SK-N-SH treated with all-trans-retinoic acid at 6 μM for 48 hours (cell line): ENCODE measurements around the gene LPP.

Source experiments
- ATAC-seq: fragments of 200-7000 bp; cut with Tn5 transposase; 3 replicates; pipeline ENCODE4 v1.9.1; 2020; ENCODE audit warnings: mild to moderate bottlenecking, moderate library complexity
- ARNTL ChIP-seq: fragments of 450-650 bp; formaldehyde crosslinking; IDR thresholded peaks from 2 replicates; pipeline ENCODE4 v1.5.0; 2020; ENCODE audit warnings: low read depth, mild to moderate bottlenecking, moderate library complexity, borderline replicate concordance
- BACH2 ChIP-seq: fragments of 250-450 bp; sonication (Bioruptor Pico); IDR thresholded peaks from 2 replicates; pipeline ENCODE4 v1.9.0; 2021; ENCODE audit warnings: mild to moderate bottlenecking, borderline replicate concordance
- CSDC2 ChIP-seq: fragments of 250-450 bp; sonication (Bioruptor Pico); IDR thresholded peaks from 2 replicates; pipeline ENCODE4 v1.5.0; 2020; ENCODE audit warnings: mild to moderate bottlenecking, moderate library complexity
- ESRRG ChIP-seq: fragments of 250-450 bp; sonication (Bioruptor Pico); IDR thresholded peaks from 2 replicates; pipeline ENCODE4 v1.6.1; 2021; ENCODE audit warnings: mild to moderate bottlenecking
- GLIS3 ChIP-seq: fragments of 250-450 bp; sonication (Bioruptor Pico); IDR thresholded peaks from 2 replicates; pipeline ENCODE4 v1.5.0; 2020; ENCODE audit warnings: mild to moderate bottlenecking, moderate library complexity
- ISL1 ChIP-seq: fragments of 250-450 bp; sonication (Bioruptor Pico); IDR thresholded peaks from 2 replicates; pipeline ENCODE4 v2.1.2; 2022; ENCODE audit warnings: mild to moderate bottlenecking, moderate library complexity
- OSR1 ChIP-seq: fragments of 250-450 bp; sonication (Bioruptor Pico); IDR thresholded peaks from 2 replicates; pipeline ENCODE4 v1.8.0; 2022; ENCODE audit warnings: moderate library complexity, mild to moderate bottlenecking, inconsistent platforms
- PATZ1 ChIP-seq: fragments of 250-450 bp; sonication (Bioruptor Pico); IDR thresholded peaks from 2 replicates; pipeline ENCODE4 v1.8.0; 2020; ENCODE audit warnings: mild to moderate bottlenecking, moderate library complexity, borderline replicate concordance
- POU6F1 ChIP-seq: fragments of 250-450 bp; sonication (Bioruptor Pico); IDR thresholded peaks from 2 replicates; pipeline ENCODE4 v1.8.0; 2021; ENCODE audit warnings: low read depth, mild to moderate bottlenecking, moderate library complexity, borderline replicate concordance
- RARB ChIP-seq: fragments of 250-450 bp; sonication (Bioruptor Pico); IDR thresholded peaks from 2 replicates; pipeline ENCODE4 v1.8.0; 2021; ENCODE audit warnings: mild to moderate bottlenecking, moderate library complexity
- SNAI2 ChIP-seq: fragments of 250-450 bp; sonication (Bioruptor Pico); IDR thresholded peaks from 2 replicates; pipeline ENCODE4 v1.5.0; 2020; ENCODE audit warnings: mild to moderate bottlenecking, moderate library complexity
- TCF4 ChIP-seq: fragments of 250-450 bp; sonication (Bioruptor Pico); IDR thresholded peaks from 2 replicates; pipeline ENCODE4 v1.8.0; 2021; ENCODE audit warnings: mild to moderate bottlenecking, moderate library complexity, borderline replicate concordance
- TOX ChIP-seq: fragments of 250-450 bp; sonication (Bioruptor Pico); IDR thresholded peaks from 2 replicates; pipeline ENCODE4 v1.8.0; 2021; ENCODE audit warnings: mild to moderate bottlenecking, moderate library complexity, borderline replicate concordance
- TSHZ2 ChIP-seq: fragments of 250-450 bp; sonication (Bioruptor Pico); IDR thresholded peaks from 2 replicates; pipeline ENCODE4 v1.5.0; 2020; ENCODE audit warnings: mild to moderate bottlenecking, moderate library complexity
- ZFP3 ChIP-seq: fragments of 250-450 bp; sonication (Bioruptor Pico); IDR thresholded peaks from 2 replicates; pipeline ENCODE4 v1.5.0; 2020; ENCODE audit warnings: mild to moderate bottlenecking, moderate library complexity
- ZFP30 ChIP-seq: fragments of 450-650 bp; formaldehyde crosslinking; IDR thresholded peaks from 2 replicates; pipeline ENCODE4 v1.5.0; 2022; ENCODE audit warnings: mild to moderate bottlenecking, moderate library complexity
- ZNF565 ChIP-seq: fragments of 450-650 bp; formaldehyde crosslinking; conservative IDR thresholded peaks from 2 replicates; pipeline ENCODE4 v1.5.0; 2020; ENCODE audit warnings: low read depth, mild to moderate bottlenecking, moderate library complexity
- ZNF70 ChIP-seq: fragments of 450-650 bp; formaldehyde crosslinking; IDR thresholded peaks from 2 replicates; pipeline ENCODE4 v1.5.0; 2020; ENCODE audit warnings: mild to moderate bottlenecking, moderate library complexity
- ZNF8 ChIP-seq: fragments of 450-650 bp; formaldehyde crosslinking; IDR thresholded peaks from 2 replicates; pipeline ENCODE4 v1.5.0; 2020; ENCODE audit warnings: mild to moderate bottlenecking, moderate library complexity
- TF ChIP-seq, protein P1 (sequence below): fragments of 250-450 bp; sonication (Bioruptor Pico); IDR thresholded peaks from 2 replicates; pipeline ENCODE4 v1.5.1; 2020; ENCODE audit warnings: low read depth, mild to moderate bottlenecking, moderate library complexity

The LPP gene

GRCh38 chr3:188533172-188533571 is 379.2 kb downstream of the LPP start:
- TF ChIP-seq ZFP3: no peak
- TF ChIP-seq ESRRG (CRISPR knock-in tag): no peak
- TF ChIP-seq TSHZ2 (CRISPR knock-in tag): no peak
- no peak for TF ChIP-seq PATZ1 (CRISPR knock-in tag)
- TF ChIP-seq SNAI2 (CRISPR knock-in tag): no peak
- TF ChIP-seq ISL1 (CRISPR knock-in tag): no peak
- no peak for TF ChIP-seq ZNF8 (CRISPR knock-in tag)
- peak; percentile 64 for ATAC-seq

- peak; percentile 66 for ATAC-seq
- TF ChIP-seq SNAI2 (CRISPR knock-in tag): no peak
- no peak for TF ChIP-seq TSHZ2 (CRISPR knock-in tag)
- TF ChIP-seq RARB (CRISPR knock-in tag): no peak
Measured at GRCh38 chr3:188533612-188534357, 379.8 kb downstream of the LPP start.

- ATAC-seq: peak; percentile 49
- TF ChIP-seq ESRRG (CRISPR knock-in tag): no peak
- TF ChIP-seq ZFP30 (CRISPR knock-in tag): no peak
- TF ChIP-seq CSDC2 (CRISPR knock-in tag): no peak
- no peak for TF ChIP-seq OSR1 (CRISPR knock-in tag)
- TF ChIP-seq ZNF70 (CRISPR knock-in tag): no peak
- no peak for TF ChIP-seq ARNTL (CRISPR knock-in tag)
- TF ChIP-seq TCF4 (CRISPR knock-in tag): no peak
- TF ChIP-seq PATZ1 (CRISPR knock-in tag): no peak
- TF ChIP-seq SNAI2 (CRISPR knock-in tag): no peak
- TF ChIP-seq ZNF8 (CRISPR knock-in tag): no peak
- no peak for TF ChIP-seq POU6F1
- TF ChIP-seq GLIS3: no peak
- TF ChIP-seq, protein P1, sequence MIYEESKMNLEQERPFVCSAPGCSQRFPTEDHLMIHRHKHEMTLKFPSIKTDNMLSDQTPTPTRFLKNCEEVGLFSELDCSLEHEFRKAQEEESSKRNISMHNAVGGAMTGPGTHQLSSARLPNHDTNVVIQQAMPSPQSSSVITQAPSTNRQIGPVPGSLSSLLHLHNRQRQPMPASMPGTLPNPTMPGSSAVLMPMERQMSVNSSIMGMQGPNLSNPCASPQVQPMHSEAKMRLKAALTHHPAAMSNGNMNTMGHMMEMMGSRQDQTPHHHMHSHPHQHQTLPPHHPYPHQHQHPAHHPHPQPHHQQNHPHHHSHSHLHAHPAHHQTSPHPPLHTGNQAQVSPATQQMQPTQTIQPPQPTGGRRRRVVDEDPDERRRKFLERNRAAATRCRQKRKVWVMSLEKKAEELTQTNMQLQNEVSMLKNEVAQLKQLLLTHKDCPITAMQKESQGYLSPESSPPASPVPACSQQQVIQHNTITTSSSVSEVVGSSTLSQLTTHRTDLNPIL: no peak
- TF ChIP-seq ZNF565 (CRISPR knock-in tag): no peak
- no peak for TF ChIP-seq RARB (CRISPR knock-in tag)
- no peak for TF ChIP-seq ZFP3
- TF ChIP-seq ISL1 (CRISPR knock-in tag): no peak
- TF ChIP-seq TOX (CRISPR knock-in tag): no peak
- TF ChIP-seq BACH2 (CRISPR knock-in tag): no peak
- TF ChIP-seq, all 23 proteins: peak for 0
Measured at GRCh38 chr3:188534633-188535032, 380.7 kb downstream of the LPP start.
